ENCODE results near the gene LRMDA.

- TF ChIP-seq EZH2 (IDR thresholded peaks at IDR 0.05; ENCODE audit: low read length) (no peak), CTCF (optimal IDR thresholded peaks at IDR 0.05 in 1 of 3, IDR thresholded peaks at IDR 0.05 in 1 of 3, conservative IDR thresholded peaks at IDR 0.05 in 1 of 3; ENCODE audit: extremely low read depth in 1 of 3, insufficient read depth in 2 of 3, low read length in 3 of 3) (no peak)
Measured at GRCh38 chr10:75596930-75597620, 165.7 kb downstream of the LRMDA start.

Data from keratinocyte (primary cell).